ENCODE results near the gene DTD2. TPM values are rescaled to one million over a fixed set of nuclear protein-coding genes. Genes with fewer than 3 reads are reported as not detected.

Gene DTD2
- total and polyA plus RNA-seq, 2 experiments from 2014 or later, result 8.9 to 40.1 TPM

DNA sequence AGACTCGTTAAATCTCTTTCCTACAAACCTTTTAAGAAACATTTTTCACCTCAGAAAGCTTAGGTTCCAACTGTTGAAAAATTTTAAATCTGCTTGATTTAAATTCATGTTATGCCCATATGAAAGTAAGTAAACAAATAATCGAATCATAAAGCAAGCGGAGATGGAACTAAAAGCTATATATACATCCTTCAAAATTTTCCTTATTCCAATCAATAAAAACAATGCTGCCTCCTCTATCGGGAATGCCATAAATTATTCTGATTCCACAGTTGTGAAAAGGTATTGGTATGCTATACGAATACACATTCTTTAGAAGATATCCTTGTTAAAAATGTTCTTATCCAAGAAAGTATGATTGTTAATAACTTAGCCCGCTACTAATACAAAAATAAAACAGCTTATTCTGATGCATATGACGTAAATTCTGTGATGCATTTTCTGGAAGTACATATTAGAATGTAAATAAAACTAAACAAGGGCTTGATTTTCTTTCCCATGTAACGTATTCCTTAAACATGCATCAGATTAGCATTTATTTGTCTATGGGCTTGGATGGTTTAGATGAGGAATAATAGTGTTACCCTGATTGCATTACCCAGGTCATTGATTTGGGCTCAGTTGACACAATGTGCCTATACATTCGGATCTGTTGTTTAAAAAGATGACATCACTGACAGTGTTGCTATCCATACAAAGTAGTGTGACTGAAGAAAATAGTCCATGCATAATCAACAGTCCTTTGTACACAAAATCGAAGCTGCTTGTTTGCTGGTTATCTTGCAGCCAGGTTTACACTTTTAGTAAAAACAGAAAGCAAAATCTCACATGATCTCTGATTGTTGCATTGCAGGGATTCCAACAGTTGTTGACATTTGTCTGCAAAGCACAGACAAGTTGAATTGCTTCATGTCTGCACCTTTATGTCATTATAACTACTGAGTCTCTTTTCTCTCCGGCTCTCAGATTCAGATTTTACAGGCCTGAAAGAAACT is 656 bp upstream of the DTD2 start:
- Histone ChIP-seq H3K9me3 (ENCODE audit: low read depth) (no peaks in the 10 kb centered on the region), H3K4me1 (ENCODE audit: low read depth) (peaks cover 18% of the 10 kb centered on the region), H3K27ac (peak overlapping the region; percentile 88), H3K27me3 (no peaks in the 10 kb centered on the region), H3K36me3 (no peaks in the 10 kb centered on the region), H3K4me3 (no peak overlapping the region)
- DNase-seq (ENCODE audit: low read depth in 1 of 2, low spot score in 1 of 2), result no peak
- TF ChIP-seq, protein P1, sequence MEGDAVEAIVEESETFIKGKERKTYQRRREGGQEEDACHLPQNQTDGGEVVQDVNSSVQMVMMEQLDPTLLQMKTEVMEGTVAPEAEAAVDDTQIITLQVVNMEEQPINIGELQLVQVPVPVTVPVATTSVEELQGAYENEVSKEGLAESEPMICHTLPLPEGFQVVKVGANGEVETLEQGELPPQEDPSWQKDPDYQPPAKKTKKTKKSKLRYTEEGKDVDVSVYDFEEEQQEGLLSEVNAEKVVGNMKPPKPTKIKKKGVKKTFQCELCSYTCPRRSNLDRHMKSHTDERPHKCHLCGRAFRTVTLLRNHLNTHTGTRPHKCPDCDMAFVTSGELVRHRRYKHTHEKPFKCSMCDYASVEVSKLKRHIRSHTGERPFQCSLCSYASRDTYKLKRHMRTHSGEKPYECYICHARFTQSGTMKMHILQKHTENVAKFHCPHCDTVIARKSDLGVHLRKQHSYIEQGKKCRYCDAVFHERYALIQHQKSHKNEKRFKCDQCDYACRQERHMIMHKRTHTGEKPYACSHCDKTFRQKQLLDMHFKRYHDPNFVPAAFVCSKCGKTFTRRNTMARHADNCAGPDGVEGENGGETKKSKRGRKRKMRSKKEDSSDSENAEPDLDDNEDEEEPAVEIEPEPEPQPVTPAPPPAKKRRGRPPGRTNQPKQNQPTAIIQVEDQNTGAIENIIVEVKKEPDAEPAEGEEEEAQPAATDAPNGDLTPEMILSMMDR (IDR thresholded peaks at IDR 0.05; ENCODE audit: low read depth, low read length), result no peak

DNA sequence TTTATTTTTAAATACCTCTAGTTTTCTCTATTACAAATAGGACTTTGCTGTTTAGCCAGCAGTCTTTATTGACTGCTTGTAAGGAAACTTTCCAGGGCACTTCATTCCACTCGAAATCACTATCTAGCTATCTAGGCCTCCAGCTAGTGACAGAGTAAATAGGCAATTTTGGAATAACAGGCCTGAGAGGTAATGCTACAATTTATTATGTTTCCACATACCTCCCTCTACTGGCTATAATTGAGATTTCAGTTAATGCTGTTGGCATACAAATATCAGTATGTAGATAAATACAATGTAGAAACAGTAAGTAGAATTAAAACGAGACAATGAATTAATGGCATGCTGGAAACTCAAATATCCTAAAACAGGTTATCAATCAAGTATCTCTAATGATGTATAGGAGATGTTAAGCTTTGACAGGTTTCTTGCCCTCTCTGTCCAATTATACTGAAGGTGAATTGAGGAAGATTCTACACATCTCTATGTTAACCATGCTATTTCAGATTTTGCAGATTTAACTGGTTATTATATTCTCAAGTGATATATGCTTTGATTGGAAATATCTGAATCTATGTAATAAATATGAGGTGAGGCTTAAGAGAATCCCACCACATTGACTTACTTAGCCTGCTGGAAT is 7.2 kb downstream of the DTD2 start:
- Histone ChIP-seq H3K4me3 (no peak overlapping the region), H3K36me3 (peaks cover 12% of the 10 kb centered on the region), H3K27ac (no peak overlapping the region), H3K9me3 (ENCODE audit: low read depth) (no peaks in the 10 kb centered on the region), H3K27me3 (no peaks in the 10 kb centered on the region), H3K4me1 (ENCODE audit: low read depth) (no peaks in the 10 kb centered on the region)
- DNase-seq (ENCODE audit: low read depth in 1 of 2, low spot score in 1 of 2), result peak in 1 of 2 donors; percentile 65
- TF ChIP-seq, protein P1 (IDR thresholded peaks at IDR 0.05; ENCODE audit: low read depth, low read length), result peak; percentile 56

DNA sequence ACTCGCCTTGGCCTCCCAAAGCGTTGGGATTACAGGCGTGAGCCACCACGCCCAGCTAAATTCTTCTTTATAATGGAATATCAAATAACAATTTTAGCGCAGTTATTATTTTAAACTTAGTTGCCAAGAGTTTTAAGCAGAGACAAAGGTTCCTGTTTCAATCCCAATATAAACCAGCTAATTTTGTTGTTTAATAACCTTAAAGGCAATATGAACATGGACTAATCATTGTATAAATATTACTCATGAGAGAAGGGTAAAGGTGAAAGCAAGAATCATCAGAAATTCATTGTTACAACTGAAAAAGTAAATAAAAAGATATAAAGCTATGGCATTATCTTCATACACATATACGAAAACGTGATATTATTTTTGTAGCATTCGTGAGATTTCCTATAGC is 8.2 kb downstream of the DTD2 start:
- no peaks in the 10 kb centered on the region for H3K4me1 ChIP-seq (ENCODE audit: low read depth)
- no peak for DNase-seq (ENCODE audit: low read depth in 1 of 2, low spot score in 1 of 2)
- H3K36me3 ChIP-seq, result peaks cover 12% of the 10 kb centered on the region
- H3K9me3 ChIP-seq (ENCODE audit: low read depth), result no peaks in the 10 kb centered on the region
- no peak overlapping the region for H3K27ac ChIP-seq
- H3K27me3 ChIP-seq, result no peaks in the 10 kb centered on the region
- TF ChIP-seq, protein P1 (IDR thresholded peaks at IDR 0.05; ENCODE audit: low read depth, low read length), result no peak
- H3K4me3 ChIP-seq, result no peak overlapping the region

DNA sequence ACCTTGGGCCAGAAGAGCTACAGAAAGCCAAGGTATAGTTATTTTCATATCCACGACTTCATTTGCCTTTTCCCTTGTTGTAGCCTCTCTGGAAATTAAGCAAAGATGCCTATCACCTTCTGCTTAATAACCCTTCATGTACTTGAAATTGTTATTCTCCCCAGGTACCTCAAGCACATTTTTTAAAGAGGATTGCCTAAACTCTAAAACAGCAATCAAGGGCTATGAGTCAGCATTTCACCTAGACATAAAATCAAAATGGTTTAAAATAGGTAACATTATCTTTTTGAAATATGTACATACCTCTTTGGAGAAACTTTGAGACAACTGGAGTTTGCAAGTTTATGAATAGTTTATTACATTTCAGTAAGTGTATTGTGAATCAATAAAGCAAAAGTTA is 11.6 kb downstream of the DTD2 start:
- H3K4me3 ChIP-seq, result no peak overlapping the region
- H3K27me3 ChIP-seq, result no peaks in the 10 kb centered on the region
- no peaks in the 10 kb centered on the region for H3K4me1 ChIP-seq (ENCODE audit: low read depth)
- no peaks in the 10 kb centered on the region for H3K9me3 ChIP-seq (ENCODE audit: low read depth)
- H3K27ac ChIP-seq, result no peak overlapping the region
- H3K36me3 ChIP-seq, result peaks cover 3% of the 10 kb centered on the region
- TF ChIP-seq, protein P1 (IDR thresholded peaks at IDR 0.05; ENCODE audit: low read depth, low read length), result no peak
- DNase-seq (ENCODE audit: low read depth in 1 of 2, low spot score in 1 of 2), result no peak

DNA sequence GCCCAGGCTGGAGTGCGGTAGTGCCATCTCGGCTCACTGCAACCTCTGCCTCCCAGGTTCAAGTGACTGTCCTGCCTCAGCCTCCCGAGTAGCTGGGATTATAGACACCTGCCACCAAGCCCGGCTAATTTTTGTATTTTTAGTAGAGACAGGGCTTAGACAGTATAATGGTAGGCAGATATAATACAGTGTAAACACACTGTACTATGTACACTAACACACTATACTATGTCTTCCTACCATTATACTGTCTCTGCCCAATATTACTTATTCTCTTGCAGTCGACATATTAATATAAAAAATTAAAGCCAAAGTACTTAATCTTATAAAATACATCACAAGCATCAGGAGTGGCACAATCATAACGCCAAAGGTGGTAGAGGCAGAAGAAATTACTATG is 15.0 kb downstream of the DTD2 start:
- H3K27ac ChIP-seq, result no peak overlapping the region
- no peaks in the 10 kb centered on the region for H3K4me1 ChIP-seq (ENCODE audit: low read depth)
- no peak overlapping the region for H3K4me3 ChIP-seq
- H3K27me3 ChIP-seq, result no peaks in the 10 kb centered on the region
- H3K36me3 ChIP-seq, result peaks cover 3% of the 10 kb centered on the region
- H3K9me3 ChIP-seq (ENCODE audit: low read depth), result no peaks in the 10 kb centered on the region
- TF ChIP-seq, protein P1 (IDR thresholded peaks at IDR 0.05; ENCODE audit: low read depth, low read length), result no peak
- DNase-seq (ENCODE audit: low read depth in 1 of 2, low spot score in 1 of 2), result no peak

Measured in cardiac muscle cell (in vitro differentiated cells and primary cell).